T-helper 2 cell (primary cell): ENCODE measurements around the gene DKC1.
A peak's percentile ranks its signal among the peaks of the same experiment; 100 is the strongest.

Experiments
- DNase-seq, 5 experiments: peaks; one replicate each; pipeline versions ENCODE4 v3.0.0 to v3.0.0-alpha.2; 2012 to 2022
- total RNA-seq, 2 donors: gene quantifications; one replicate each; lab custom pipeline; 2026; lab: John Stamatoyannopoulos, UW

The DKC1 gene
- 50.1 to 72.6 reads per million in 2 donors for total RNA-seq

DNA sequence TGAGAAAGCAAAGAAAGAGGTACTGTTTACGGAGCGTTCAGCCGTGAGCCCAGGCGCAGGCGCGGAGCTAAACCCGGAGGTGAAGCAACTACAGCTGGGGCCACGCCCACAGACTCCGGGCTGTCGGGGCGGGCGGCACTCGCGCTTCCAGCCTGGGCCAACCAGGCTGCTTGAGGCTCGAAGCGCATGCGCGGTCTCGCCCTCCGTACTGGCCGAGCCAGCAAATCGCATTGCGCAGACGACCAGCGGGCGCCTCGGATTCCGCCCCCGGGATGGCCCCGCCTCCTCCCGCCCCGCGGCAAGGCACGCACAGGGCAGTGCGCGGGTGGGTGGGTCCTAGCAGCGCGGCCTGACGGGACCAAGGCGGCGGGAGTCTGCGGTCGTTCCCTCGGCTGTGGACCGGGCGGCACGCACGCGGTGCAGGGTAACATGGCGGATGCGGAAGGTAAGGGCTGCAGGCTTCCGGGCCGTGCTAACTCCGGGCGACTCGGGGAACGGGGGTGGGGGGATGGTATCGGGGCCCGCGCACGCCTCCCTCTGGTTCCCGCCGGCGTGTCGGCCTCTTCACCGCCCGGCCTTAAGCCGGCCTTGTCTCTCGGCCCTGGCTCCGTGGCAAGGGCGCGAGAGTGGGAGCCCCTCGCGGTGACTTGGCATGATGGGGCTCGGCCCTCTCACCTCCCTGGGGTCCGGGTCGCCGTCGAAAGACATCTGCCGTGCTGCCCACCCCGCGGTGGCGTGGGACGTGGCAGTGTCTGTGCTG, at the start of gene DKC1:
TSS of gene DKC1 (plus strand) at position 328 of the 760 bp plus-strand sequence. CDS start at position 430, 102 bp downstream.
- peak; percentile 85 to 97 (median 93) for DNase-seq

DNA sequence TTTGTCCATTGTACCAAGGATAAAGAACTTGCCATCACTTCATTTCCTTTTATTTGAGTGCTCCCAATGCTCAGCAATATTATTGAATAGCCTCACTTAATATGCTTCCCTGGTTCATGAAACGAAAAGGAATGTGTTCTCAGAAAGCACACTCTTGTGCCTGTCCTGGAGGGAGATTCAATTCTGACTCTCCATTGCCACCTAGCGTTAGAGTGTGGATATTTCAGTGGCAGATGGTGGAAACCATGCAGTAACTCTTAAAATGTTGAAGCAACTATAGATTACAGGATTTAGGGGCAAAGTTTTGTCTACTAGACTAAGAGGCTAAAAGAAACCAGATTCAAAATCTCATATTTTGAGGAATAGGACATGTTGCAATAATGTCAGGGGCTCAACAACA, 47.7 kb upstream of the DKC1 start:
- DNase-seq = peak in 3 of 5 experiments; percentile 14 to 64 (median 24)

DNA sequence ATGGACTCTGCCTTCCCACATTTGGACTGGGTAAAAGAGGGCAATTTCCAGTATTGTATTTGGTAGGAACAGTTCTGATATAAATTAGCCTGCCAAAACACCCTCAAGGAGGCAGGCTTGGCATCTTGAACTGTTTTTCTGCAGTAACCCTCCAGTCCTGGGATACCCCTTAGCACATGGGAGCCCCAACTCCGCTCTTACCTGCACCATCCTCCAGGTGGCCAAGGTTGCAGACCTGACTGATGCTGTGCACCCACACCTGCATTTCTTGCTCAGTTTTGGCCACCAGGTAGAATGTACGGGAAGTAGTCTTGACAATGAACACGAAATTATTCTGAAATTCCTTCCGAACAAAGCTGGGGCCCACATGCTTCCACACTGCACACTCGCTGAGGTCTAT, 46.8 kb upstream of the DKC1 start:
- no peak for DNase-seq

DNA sequence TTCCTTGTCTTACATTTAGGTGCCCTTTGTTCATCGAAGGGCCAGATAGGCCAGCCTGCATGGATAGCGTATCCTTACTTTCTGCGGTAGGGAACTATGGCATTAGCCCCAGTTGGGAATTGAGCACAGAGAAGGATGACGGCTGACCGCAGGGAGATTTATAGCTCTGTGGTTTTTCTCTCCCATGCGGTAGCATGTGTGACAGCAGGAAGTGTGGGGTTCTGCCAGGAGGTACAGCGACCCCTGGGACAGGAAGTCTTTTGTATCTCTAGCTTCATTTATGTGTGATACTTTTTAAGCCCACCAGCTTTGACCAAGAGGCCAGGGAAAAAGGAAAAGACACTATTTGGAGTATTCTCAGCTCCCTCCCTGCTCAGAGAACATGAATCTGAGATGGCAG, 44.8 kb upstream of the DKC1 start:
- DNase-seq = peak in 2 of 5 experiments; percentile 51 to 57

DNA sequence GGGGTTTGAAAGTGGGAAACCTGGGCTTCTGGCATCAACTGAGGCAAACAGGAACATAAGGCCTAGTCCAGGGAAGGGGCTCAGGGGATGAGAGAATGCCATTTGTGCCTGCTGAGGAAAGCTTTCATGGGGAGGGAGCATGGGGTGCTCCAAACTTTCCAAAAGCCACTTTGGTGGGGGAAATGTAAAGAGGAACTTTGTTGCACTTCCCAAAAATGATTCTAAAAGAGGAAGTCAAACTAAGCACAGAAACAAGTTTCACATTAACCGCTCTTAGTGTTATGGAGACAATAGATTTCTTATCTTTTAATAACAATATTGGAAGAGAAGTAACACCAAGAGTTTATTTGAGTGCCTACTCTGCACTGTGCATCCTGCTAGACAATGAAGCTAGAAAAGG, 44.0 kb upstream of the DKC1 start:
- no peak for DNase-seq

DNA sequence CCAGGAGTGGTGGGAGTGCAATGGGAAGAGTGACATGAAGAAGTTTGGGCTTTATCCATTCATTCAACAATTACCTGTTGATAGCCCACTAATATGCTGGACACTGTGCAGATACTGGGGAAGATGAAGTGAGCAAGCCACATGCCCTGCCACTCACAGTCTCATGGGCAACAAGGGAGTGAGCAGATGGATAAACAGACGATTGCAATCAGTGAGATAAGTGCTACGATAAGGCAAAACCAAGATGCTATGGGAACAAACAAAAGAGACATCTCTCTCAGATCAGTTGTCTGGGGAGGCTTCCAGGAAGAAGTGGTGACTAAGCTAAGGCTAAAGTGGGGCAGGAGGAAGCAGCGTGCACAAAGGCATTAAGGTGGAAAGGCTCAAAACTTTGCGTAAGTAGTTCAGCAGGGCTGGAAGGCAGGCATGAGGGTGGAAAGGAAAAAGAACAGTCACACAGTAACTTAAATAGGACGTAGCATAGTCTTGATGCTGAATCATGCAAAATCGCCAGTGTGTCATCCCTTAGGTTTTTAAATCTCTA, 43.5 kb upstream of the DKC1 start:
- DNase-seq = peak in 3 of 5 experiments; percentile 21 to 83 (median 61)

DNA sequence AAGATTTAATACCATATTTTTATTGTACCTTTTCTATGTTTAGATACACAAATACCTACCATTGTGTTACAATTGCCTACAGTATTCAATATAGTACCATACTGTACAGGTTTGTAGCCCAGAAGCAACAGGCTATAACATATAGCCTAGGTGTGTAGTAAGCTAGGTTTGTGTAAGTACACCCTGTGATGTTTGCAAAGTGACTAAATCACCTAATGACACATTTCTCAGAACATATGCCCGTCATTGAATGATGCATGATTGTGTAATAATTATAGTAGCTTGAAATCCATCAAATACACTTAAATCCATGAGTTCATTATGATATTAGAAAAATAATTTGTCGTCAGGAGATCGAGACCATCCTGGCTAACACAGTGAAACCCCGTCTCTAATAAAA, 42.6 kb upstream of the DKC1 start:
- DNase-seq = no peak

DNA sequence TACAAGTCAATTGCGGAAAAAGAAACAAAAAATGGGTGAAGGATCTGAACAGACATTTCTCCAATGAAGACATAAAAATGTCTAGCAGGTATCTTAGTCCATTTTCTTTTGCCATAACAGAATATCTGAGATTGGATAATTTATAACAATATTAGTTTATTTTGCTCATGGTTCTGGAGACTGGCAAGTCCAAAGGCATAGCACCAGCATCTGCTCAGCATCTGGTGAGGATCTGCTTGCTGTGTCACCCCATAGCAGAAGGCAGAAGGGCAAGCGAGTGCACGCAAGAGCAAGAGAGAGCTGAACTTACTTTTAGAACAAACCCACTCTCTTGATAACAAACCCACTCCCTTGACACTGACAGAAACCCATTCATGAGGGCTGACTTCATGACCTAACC, 41.5 kb upstream of the DKC1 start:
- no peak for DNase-seq

DNA sequence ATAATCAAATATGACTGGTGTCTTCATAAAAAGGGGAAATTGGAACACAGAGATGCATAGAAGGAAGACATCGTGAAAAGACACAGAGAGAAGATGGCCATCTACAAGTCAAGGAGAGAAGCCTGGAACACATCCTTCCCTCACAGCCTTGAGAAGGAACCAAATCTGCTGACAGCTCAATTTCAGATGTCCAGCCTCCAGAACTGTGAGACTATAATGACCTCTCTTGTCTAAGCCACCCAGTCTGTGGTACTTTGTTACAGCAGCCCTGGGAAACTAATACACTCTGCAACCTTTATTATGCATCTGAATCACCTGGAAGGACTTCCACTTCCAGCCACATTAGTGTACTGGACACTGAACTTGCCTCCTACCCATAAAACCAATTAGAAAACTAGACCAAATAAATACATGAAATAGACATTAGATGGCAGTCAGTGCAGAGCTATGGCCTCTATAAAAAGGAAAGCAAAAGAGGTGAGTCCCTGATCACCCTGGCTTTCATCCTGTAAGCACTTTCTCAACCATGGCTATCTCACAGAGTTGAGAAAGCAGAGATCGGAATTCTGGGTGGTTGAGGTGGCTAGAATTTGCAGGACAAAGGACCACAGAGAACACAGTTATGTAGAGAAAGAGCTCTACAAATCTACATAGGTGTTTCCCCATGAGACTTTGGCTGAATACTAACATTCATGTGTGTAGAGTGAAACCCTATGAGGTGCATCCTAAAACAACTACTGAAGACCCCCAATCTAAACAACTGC, 37.5 kb upstream of the DKC1 start:
- peak in 1 of 5 experiments; percentile 41 for DNase-seq

DNA sequence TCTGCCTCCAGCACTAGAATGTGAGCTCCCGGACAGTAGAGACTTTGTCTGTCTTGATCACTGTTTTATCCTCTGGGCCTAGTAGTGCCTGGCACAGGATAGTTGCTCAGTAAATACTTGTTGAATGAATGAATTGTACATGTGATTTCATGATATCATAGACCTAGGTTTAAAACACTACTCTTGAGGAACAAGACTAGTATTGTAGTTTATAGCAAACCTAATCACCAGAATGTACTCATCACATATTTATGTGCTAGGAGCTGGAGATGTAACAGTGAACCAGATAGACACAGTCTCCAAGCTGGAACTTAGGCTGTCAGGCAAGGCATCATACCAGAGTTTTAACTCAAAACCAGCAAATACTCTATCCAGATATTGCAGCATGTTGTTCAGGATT, 35.2 kb upstream of the DKC1 start:
- DNase-seq = no peak

DNA sequence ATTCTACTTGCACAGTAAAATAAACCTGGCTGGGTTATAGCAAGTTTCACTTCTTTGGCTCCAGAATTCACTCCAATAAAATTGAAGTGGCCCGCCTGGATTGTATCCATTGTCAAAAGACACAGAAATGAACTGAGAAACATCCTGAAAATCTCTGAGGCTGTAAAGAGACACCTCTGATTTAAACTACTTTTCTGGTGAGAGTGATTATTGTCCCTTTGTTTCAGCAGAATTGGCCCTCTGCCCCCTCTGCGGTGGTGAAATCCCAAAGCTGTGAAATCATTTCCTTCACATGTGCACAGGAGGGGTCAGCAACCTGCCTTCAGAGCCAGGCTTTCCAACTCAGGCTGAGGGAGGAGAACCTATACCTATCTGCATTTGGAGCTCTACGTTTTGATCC, 34.8 kb upstream of the DKC1 start:
- DNase-seq = no peak

DNA sequence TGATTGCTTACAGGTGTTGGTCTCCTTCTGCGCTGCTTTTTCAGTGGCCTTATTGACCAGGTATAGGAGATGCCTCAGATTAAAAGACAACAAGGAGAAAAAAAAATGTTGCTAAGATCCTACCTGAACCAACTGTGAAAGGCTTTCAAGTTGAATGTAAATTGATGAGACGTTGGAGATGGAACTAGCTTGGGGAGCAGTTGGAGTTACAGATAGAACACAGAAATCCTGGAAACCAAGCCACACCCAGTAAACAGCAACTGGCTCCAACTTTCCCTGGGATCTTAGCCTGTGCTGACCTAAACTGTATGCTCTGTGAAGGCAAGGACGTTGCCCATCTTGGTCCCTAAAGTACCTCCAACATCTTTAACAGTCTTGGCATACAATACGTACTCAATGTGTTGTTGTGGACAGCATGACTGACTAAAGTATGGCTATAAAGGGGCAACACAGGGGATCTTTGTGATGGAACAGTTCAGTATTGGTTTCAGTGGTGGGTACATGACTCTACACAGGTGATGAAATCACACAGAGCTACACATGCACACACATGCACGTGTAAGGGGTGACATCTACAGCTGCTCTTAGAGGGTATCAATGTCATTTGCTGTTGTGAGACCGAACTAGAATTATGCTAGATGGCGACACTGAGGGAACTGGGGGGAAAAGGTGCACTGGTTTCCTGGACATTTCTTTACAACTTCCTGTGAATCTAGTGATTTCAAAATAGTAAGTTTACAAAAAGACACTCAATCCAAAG, 34.1 kb upstream of the DKC1 start:
- DNase-seq = no peak

DNA sequence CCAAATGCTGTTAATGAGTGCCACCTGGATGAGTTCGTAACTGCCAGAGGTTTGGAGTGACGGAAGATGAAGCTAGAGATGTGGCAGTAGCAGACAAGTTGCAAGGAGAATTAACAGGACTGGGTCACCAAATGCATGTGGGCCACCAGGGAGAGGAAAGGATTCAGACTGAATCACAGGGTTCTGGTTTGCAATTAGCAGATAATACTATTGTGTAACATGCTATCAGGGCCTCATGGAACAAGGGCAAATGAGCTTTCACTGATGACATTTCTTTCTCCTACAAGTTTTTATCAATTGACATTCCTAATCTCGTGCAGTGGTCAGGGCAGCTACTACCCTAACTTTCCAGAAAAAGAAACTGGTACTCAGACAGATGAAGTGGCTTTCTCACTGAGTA, 33.2 kb upstream of the DKC1 start:
- no peak for DNase-seq

DNA sequence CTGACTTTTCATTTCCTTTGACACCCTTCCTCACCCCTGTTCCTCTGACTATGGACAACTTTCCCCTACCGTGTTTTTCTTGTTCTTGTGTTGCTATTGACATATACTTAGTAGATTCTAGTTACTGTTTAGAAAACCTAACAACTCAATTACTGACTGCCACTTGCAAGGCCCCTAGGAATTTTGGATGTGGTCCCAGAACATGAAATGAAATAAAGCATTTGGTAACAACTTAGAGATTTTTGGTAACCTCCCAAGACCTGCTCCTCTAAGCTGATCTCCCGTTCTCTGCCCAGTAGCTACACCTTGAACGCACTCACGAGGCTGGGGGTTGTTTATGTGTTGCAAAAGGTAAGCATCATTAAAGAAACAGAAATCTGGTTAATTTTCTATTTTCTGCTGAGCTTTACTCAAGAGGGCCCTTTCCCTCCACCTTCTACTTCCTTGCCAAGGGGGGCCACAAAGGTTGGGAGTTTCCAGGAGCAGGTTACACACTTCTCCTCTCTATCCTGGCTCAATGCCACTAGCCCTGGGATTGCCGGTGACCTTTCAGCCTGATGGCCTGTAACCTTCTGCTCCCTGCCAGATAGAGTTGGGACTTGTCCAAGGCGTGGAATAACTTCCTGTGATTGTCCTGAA, 32.3 kb upstream of the DKC1 start:
- no peak for DNase-seq

DNA sequence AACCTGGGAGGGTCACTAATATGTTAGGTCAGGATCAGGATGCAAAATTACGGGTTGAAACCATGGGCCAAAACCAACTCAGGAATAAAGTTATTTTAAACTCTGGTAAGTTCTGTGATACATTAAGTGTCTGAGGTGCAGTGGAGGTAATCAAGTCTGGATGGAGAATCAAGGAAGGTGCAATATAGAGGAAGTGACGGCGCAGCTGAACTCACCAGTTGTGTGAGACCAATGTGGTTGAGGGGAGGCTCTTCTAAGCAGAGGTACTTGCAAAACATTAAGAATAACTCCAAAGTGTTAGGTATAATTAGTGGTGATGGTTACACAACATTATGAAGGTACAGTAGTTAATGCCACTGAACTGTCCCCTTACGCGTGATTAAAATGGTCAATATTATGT, 31.5 kb upstream of the DKC1 start:
- DNase-seq = peak in 2 of 5 experiments; percentile 36 to 61

DNA sequence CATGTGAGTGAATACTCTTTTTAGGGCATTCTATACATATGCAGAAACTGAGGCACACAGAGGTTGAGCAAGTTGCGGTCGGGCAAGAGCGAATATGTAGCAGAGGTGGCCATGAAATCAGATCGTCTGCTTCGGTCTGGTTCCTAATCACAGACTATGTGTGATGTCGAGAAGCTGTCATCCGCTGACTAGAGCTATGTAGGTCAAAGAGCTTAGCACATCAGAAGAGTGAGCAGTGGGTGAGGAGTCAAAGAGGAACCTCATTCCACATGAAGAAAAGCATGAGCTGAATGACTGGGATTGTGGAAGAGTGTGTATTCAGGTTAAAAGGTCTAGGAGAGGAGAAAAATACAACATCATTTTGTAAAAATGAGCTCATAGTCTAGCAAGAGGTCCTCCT, 30.8 kb upstream of the DKC1 start:
- peak in 1 of 5 experiments; percentile 55 for DNase-seq

DNA sequence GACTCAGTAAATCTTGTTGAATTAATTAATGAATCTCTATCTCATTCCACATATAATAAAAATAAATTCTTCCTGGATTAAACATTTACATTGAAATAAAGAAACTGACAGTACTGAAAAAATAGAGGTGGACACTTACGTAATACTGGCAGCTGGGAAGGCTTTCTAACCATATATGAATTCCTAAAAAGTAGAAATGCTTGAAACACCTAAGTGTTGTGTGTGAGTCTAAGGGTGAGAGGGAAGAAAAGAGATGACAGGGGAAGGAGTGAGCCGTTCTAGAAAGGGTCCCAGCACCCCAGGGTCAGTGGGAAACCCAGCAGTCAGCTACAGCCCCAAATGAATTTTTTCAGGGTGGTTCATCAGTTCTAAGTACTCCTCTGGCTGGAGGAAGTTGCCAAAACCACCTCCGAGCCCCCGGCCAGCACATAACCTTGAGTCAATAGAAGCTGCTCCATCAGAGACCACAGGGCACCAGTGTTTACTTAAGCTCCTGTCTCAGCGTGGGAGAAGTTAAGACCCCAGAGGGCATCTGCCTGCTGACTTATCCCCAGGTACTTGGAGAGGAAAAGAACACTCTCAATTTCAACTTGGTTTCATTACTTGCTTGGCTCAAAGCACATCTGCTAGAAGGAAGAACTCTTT, 30.1 kb upstream of the DKC1 start:
- DNase-seq = peak in 1 of 5 experiments; percentile 32

DNA sequence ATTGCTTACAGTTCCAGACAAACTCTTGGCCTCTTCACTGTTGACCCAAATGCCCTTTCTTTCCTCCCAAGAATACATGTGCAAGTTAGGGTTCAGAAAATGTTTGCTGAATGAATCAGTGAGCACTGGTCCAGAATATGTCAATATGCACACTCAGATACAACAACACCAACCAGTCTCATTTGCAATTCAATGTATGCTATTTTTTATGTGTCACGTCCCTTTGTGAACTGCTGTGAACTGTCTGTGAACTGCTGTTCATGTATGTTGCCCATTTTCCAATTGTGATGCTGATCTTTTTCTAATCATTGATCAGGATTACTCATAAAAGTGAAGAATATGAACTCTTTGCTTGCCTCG, 29.6 kb upstream of the DKC1 start:
- peak in 1 of 5 experiments; percentile 51 for DNase-seq

DNA sequence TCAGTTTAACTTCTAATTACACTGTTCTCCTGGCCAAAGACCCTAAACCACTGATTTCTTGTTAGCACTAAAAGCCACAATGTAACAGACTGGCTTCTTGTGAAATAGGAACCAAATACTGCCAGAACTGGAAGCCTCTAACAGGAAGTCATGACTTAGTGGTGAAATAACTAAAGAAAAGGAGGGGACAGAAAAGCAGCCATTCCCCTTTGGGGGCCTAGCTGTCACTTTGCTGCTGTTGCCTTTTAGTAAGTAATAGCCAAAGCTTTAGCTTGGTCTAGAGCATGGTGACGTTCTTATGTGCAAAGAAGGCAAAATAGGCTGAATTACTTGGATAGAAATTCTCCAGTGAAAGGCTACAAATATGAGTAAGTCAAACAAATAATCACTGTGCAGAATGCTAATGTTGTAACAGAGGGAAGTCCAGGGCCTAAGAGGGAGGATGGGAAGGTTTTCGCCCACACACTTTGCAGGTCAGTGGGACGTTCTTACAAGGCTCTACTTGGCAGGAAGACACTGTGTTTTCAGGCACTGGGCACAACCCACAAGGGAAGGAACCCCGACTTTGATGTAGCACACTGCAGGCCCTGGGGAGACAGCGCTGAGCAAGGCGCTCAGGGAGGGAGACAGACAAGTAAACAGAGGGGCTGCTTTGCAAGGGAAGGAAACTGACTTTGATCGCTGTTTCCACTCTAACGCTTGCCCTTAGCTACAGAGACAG, 28.4 kb upstream of the DKC1 start:
- peak in 2 of 5 experiments; percentile 67 to 80 for DNase-seq

DNA sequence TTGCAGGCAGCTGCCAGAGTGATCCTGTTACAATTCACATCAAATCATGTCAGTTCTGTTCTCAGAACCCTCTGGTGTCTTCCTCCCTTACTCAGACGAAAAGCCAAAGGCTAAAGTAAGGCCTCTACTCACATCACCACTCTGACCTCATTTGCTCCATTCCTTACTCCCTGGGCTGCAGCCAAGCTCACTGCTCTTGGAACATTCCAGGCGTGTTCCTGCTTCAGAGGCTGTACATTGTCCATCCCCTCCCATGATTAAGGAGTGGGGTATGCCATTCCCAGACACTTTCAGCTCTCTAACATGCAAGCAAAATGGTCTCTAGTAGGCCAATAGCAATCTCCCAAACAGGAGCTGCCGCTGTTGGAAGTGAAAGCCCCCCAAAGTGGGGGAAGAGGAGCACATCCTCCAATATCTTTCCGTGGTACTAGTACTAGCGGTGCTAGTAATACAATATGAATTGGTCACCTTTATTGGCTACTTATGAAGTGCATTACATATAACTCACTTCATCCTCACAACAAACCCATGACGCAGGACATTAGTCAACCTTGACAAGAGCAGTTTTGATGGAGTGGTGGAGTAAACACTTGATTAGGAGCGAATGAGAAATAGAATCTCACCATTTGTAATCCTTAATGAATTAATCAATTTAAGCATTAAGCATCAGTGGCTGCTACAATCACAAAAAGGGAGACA, 26.8 kb upstream of the DKC1 start:
- DNase-seq = no peak

DNA sequence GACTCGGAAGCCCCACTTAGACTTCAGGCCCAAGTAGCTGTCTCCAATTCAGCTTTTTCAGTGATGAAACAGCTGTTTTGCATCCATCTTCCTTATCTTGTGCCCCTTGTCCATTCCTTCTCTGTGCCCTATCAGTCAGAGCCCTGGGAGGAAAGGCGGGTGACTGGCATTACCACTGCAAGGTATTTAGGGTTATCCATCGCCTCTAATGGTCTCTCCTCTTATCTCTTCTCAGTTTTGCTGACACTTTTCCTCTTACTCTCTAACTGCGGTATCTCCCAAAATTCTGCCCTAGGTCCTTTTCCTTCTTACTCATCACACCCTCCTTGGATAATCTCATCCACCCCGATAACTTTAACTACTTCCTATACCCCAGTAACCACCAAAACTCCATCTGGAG, 25.5 kb upstream of the DKC1 start:
- no peak for DNase-seq
